SU-DHL-6 (cell line): ENCODE measurements around the gene CRYBA4.

ENCODE experiments used
- H2AFZ ChIP-seq: fragments of 200-600 bp; sonication (generic); 2 replicates; pipeline ENCODE4 v1.6.1; 2014; ENCODE audit warnings: low read depth, mild to moderate bottlenecking, moderate library complexity, mixed read lengths, antibody characterized with exemption, low read length; ENCODE audit not compliant: severe bottlenecking
- H3F3A ChIP-seq: fragments of 200-600 bp; shearing (Covaris generic); 2 replicates; pipeline ENCODE4 v1.6.0; 2016; ENCODE audit warnings: antibody characterized with exemption, mild to moderate bottlenecking; ENCODE audit not compliant: insufficient read depth
- H3K27ac ChIP-seq: fragments of 200-600 bp; sonication (generic); 2 replicates; pipeline ENCODE4 v1.5.1; 2016; ENCODE audit warnings: low read depth, mild to moderate bottlenecking, low read length, moderate library complexity, mixed read lengths
- H3K27me3 ChIP-seq: fragments of 200-600 bp; sonication (generic), shearing (Covaris generic); 2 replicates; pipeline ENCODE4 v1.6.0; 2014; ENCODE audit warnings: mild to moderate bottlenecking, low read length
- H3K36me3 ChIP-seq: fragments of 200-600 bp; sonication (generic); 2 replicates; pipeline ENCODE4 v1.6.1; 2014; ENCODE audit warnings: mild to moderate bottlenecking, low read length, mixed read lengths
- H3K4me2 ChIP-seq: fragments of 300-600, 200-600 bp; shearing (Covaris generic), sonication (generic); 2 replicates; pipeline ENCODE4 v1.6.0; 2014; ENCODE audit warnings: low read length, low read depth, mild to moderate bottlenecking; ENCODE audit not compliant: poor library complexity, severe bottlenecking
- H3K4me3 ChIP-seq: fragments of 200-600 bp; sonication (generic); 2 replicates; pipeline ENCODE4 v1.5.1; 2014; ENCODE audit warnings: antibody characterized with exemption, low read length, mild to moderate bottlenecking, mixed read lengths; ENCODE audit not compliant: insufficient read depth, poor library complexity, severe bottlenecking
- H3K79me2 ChIP-seq: fragments of 200-600 bp; sonication (generic); 2 replicates; pipeline ENCODE4 v1.6.1; 2014; ENCODE audit warnings: mild to moderate bottlenecking, low read length, moderate library complexity; ENCODE audit not compliant: insufficient read depth
- H3K9ac ChIP-seq: fragments of 200-600 bp; sonication (generic); 2 replicates; pipeline ENCODE4 v1.7.0; 2014; ENCODE audit warnings: mild to moderate bottlenecking, low read length
- H3K9me2 ChIP-seq: fragments of 200-600 bp; sonication (generic); replicated peaks from 2 replicates; pipeline ENCODE4 v1.6.1; 2014; ENCODE audit warnings: low read length; ENCODE audit not compliant: insufficient read depth
- H3K9me3 ChIP-seq: fragments of 200-600 bp; sonication (generic); 2 replicates; pipeline ENCODE4 v1.6.1; 2014; ENCODE audit warnings: low read length, mixed read lengths; ENCODE audit not compliant: insufficient read depth
- H4K20me1 ChIP-seq: fragments of 200-600 bp; sonication (generic); 2 replicates; pipeline ENCODE4 v1.6.1; 2014; ENCODE audit warnings: low read depth, mild to moderate bottlenecking, antibody characterized with exemption, low read length, moderate library complexity, mixed read lengths
- EZH2phosphoT487 ChIP-seq: fragments of 200-600 bp; sonication (generic), shearing (Covaris generic); conservative IDR thresholded peaks from 2 replicates; pipeline ENCODE4 v1.6.1; 2018; ENCODE audit warnings: mild to moderate bottlenecking, antibody characterized with exemption, low read length, moderate library complexity, mixed read lengths
- TF ChIP-seq, protein P1 (sequence below): fragments of 200-600 bp; sonication (generic); IDR thresholded peaks from one replicate; pipeline ENCODE4 v1.5.1; 2017; ENCODE audit warnings: antibody characterized with exemption, mild to moderate bottlenecking, low read length, moderate library complexity; ENCODE audit not compliant: insufficient read depth, poor library complexity, severe bottlenecking

CRYBA4 gene

DNA sequence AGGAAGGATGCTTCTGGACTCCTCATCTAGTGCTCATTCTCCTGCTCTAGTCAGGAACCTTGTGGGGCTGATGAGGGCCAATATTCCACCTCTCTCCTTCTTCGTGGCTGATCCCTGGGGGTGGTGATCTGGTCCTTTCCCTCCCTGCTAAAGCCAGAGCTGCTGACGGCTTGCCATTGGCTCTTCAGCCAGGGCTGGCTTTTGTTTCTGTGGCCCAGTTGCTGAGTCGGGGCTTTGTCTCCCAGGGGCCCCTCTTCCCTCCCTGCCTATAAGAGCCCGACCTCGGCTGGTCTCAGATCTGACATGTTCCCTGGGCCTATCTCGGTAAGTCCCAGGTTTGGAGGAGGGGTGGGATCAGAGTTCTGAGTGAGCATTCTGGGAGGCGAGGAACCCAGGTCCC, at the start of gene CRYBA4:
Gene CRYBA4, plus strand, starts transcription at position 301 of the 400 bp plus-strand sequence. CDS start 634 bp downstream, outside the sequence.
- no peak within 1 kb of the TSS for H3K4me3 ChIP-seq
- no peaks in the 10 kb centered on the region for H3K36me3 ChIP-seq
- no peaks in the 10 kb centered on the region for H4K20me1 ChIP-seq
- TF ChIP-seq, protein P1, sequence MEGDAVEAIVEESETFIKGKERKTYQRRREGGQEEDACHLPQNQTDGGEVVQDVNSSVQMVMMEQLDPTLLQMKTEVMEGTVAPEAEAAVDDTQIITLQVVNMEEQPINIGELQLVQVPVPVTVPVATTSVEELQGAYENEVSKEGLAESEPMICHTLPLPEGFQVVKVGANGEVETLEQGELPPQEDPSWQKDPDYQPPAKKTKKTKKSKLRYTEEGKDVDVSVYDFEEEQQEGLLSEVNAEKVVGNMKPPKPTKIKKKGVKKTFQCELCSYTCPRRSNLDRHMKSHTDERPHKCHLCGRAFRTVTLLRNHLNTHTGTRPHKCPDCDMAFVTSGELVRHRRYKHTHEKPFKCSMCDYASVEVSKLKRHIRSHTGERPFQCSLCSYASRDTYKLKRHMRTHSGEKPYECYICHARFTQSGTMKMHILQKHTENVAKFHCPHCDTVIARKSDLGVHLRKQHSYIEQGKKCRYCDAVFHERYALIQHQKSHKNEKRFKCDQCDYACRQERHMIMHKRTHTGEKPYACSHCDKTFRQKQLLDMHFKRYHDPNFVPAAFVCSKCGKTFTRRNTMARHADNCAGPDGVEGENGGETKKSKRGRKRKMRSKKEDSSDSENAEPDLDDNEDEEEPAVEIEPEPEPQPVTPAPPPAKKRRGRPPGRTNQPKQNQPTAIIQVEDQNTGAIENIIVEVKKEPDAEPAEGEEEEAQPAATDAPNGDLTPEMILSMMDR = no peak
- no peak for TF ChIP-seq EZH2phosphoT487
- no peaks in the 10 kb centered on the region for H3K9me2 ChIP-seq
- H3F3A ChIP-seq = no peaks in the 10 kb centered on the region
- H3K9ac ChIP-seq = no peak within 1 kb of the TSS
- no peak within 1 kb of the TSS for H3K27ac ChIP-seq
- no peaks in the 10 kb centered on the region for H3K9me3 ChIP-seq
- H3K79me2 ChIP-seq = no peaks in the 10 kb centered on the region
- H2AFZ ChIP-seq = no peak within 1 kb of the TSS
- no peak within 1 kb of the TSS for H3K4me2 ChIP-seq
- no peaks in the 10 kb centered on the region for H3K27me3 ChIP-seq

DNA sequence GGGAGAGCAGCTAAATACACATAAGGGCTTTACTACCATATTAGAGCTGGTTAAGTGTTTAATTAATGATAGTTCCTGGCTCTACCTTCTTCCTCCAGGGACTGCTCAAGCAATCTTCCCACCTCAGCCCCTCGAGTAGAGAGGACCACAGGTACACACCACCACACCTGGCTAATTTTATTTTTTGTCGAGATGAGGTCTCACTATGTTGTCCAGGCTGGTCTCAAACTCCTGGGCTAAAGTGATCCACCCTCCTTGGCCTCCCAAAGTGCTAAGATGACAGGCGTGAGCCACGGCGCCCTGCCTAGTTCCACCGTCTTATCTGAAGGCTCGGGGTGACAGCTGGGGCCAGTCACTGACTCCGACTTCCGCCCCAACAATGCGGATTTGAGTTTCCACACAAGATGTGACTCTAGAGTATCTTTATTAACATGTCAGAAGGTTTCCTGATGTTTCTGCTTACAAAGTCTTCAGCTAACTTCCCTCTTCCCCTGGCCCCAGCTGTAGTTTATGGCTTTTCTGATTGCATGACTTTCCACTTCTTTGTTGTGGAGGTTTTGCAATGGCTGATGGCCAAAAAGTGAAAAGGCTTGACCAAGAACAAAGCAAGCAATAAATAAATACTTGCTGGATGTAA, 48.6 kb upstream of the CRYBA4 start:
- peaks cover 9% of the 10 kb centered on the region for H3K79me2 ChIP-seq
- TF ChIP-seq, protein P1 = no peak
- H3K27me3 ChIP-seq = no peaks in the 10 kb centered on the region
- H2AFZ ChIP-seq = no peak overlapping the region
- H3K9me2 ChIP-seq = no peaks in the 10 kb centered on the region
- no peaks in the 10 kb centered on the region for H3K36me3 ChIP-seq
- no peaks in the 10 kb centered on the region for H4K20me1 ChIP-seq
- no peak overlapping the region for H3K4me2 ChIP-seq
- no peak overlapping the region for H3K4me3 ChIP-seq
- no peak overlapping the region for H3K9ac ChIP-seq
- H3K27ac ChIP-seq = no peak overlapping the region
- no peaks in the 10 kb centered on the region for H3K9me3 ChIP-seq
- no peaks in the 10 kb centered on the region for H3F3A ChIP-seq

DNA sequence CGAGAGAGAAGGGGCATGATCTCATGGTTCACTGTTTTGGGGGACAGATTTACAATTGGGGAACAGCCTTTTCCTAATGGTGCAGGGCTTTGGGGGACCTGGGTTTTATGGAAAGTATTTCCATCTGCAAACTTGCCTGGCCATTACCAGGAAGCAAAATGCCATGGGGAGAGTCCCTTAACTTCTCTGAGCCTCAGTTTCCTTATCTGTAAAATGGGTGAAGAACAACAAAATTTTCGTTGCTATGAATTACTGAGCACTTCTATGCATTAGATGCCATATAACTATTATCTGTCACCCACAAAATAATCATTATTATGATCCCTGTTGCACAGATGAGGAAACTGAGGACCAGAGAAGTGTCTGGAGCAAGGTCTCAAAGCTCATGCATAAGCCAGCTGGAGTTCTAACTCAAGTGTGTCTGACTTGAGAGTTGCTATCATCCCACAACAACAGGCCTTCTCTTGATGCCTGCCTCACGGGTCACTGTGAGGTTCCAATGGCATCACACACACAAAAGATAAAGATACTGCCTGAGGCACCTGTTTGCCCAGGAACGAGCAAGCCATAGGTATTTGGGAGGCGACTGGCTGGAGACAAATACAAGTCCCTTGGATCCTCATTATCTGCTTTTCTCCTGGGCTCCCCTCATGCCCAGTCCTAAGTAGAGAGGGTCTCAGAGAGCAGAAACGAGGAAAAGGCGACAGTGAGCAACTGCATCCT, 47.6 kb upstream of the CRYBA4 start:
- TF ChIP-seq, protein P1 = no peak
- no peaks in the 10 kb centered on the region for H3K27me3 ChIP-seq
- no peaks in the 10 kb centered on the region for H3K36me3 ChIP-seq
- no peak overlapping the region for H2AFZ ChIP-seq
- peaks cover 13% of the 10 kb centered on the region for H3K79me2 ChIP-seq
- no peaks in the 10 kb centered on the region for H3K9me3 ChIP-seq
- H3K4me2 ChIP-seq = no peak overlapping the region
- no peak overlapping the region for H3K27ac ChIP-seq
- H4K20me1 ChIP-seq = no peaks in the 10 kb centered on the region
- H3K9ac ChIP-seq = no peak overlapping the region
- H3K4me3 ChIP-seq = no peak overlapping the region
- no peaks in the 10 kb centered on the region for H3K9me2 ChIP-seq
- H3F3A ChIP-seq = peaks cover 6% of the 10 kb centered on the region; the same call in 1 of the 2 replicates
